Stimulated activated CD8-positive, alpha-beta memory T cell treated with anti-CD3 and anti-CD28 coated beads, Interleukin-2, amount 100 ng/mL, for 48 hours (primary cell): Measurements from ENCODE around the gene MPZ.
A peak's percentile ranks its signal among the peaks of the same experiment; 100 is the strongest.
"Not testable (repeated sequence)": the region's sequence is repeated elsewhere in the genome, so short reads cannot be mapped to it uniquely, and the experiment has no call there.

ENCODE experiments used
- DNase-seq, 2 donors: peaks; one replicate each; pipeline ENCODE4 v3.0.0-alpha.2; 2020; ENCODE audit warnings: low read depth in 2 of 2

Gene MPZ

DNA sequence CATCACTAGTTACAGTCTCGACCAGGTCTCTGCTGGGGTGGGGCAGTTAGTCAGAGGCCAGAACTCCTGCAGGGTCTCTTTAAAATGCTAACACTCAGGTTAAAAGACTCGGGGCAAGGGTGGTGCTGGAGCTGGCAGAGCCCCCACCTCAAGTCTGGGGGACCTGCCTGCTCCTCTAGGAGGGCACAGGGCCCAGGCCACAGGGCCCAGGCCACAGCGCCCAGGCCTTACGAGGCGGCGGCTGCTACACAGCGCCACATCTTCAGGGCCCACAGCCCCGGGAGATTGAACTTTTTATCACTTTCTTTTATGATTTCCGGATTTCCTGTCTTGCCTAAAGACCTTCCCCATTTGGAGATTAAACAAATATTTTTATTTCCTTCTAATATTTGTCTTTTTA is 10.4 kb downstream of the MPZ start:
- no peak for DNase-seq

DNA sequence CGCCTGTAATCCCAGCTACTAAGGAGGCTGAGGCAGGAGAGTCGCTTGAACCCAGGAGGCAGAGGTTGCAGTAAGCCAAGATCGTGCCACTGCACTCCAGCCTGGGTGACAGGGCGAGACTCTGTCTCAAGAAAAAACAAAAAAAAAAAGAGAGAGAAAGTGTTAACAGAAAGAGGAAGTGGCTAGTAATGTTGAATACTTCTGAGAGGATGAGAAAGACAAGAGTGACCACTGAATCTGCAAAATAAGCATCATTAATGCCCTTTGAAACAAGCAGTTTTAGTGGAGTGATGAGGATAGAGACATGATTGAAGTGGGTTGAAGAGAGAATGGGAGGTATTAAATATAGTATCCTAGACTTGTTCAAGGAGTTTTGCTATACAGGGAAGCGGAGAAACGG is 11.7 kb downstream of the MPZ start:
- no peak for DNase-seq

DNA sequence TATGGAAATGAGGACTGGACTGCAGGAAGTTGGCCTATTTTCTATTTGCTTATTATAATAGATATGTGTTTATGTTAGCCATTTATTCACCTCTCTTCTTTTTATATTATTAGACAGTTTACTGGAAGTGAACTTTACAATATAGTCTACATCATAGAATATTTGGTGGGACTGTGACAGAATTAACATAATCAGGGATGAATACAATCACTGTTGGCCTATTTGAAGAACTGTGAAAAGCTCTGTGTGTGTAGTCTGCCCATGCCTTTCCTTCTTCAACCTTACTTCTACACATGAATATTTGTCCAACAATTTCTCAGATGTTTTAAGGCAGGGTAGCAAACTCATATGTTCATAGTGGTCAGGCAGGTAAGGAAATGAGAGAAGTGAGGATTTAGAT is 12.4 kb downstream of the MPZ start:
- DNase-seq, result no peak

DNA sequence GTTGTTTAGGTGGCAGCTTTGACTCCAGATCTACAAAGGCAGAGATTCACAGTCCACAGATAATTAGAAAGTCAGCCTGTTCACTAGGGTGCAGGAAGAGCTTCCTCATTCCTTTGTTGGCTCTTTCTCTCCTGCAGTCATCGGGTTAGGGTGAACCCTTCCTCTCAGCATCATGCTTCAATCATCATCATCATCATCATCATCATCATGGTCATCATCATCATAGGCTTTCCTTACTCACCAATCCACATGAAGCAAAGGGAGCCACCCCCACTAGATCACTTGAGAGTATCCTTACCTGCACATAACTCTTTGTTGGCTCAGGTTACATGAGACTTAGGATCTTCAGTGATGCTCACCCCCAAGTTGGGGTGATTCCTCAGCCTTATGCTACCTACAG is 19.0 kb downstream of the MPZ start:
- DNase-seq, result no peak

DNA sequence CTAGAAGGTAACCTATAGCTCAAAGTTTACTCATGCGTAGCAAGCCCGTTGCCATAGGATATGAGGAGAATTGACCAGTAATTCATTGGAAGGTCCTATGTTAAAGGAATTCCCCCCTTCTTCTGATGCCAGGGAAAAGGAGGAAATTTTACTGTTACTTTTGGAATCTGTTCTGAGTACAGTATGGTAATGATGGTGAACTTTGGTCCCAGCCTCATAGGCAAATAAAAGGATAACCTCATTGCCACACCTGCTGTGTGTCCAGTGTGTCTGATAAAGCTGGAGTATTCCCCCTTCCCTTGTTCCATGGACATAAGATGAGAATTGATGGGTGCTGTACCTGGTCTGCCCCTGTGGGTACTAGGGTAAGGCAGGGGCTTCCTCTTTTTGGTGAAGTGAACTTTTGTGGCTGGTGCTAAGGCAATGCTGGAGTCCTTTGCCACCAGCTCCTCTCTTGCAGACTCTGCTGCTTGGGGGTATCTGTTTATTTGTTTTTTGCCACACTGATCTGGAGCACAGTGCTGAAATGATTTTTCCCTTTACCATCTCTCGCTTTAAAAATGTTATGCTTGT is 22.2 kb downstream of the MPZ start:
- DNase-seq, result no peak

DNA sequence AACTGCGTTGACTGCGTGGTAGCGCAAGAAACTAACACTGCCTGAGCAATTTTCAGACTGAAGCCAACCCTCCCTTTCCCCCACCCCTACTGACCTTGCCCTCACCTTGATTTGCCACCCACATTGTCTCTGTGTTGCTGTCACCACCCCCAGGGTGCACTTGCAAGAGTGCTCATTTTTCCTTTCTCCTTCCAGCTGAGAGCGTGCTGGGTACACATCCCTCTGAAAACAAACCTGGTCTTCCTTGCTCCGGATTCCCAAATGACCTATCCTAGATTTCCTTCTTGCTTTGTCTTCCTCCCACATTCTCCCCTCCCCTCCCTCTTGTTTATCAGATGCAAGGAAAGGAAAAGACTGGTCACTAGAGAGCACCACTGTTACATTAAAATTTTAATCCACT is 24.2 kb downstream of the MPZ start:
- no peak for DNase-seq

DNA sequence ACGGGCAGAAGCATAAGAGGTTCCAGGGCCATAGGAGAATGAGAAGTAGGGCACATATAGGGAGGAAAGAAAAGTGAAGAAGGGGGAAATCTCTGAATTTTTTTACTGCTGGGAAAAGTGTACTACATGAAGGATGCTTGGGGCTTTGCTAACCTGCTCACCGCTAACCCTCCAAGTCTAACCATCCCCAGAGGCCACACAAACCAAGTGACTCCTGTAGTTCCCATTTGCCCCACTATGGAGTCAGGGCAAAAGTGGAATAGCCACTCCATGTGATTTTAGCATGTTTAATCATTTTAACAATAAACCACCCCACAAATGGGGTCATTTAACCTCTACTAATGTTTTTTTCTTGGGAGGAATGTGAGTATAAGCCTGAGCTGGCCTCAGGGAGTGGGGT is 24.7 kb downstream of the MPZ start:
- no peak for DNase-seq

DNA sequence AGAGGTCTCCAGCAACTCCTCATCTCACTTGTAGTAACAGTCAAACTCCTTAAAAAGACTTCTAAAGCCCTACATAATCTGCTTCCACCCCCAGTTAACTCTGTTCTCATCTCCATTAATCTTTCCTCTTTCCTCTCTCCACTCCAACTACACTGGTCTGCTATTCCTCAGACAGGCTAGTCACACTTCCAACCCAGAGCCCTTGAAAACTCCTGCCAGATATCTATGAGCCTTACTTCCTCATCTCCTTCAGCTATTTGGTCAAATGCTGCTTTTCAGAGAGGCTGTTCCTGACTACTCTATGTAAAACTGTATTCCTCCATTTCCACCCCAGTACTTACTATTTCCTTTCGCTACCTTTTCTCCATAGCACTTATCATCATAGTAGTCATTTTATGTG is 26.8 kb downstream of the MPZ start:
- no peak for DNase-seq

DNA sequence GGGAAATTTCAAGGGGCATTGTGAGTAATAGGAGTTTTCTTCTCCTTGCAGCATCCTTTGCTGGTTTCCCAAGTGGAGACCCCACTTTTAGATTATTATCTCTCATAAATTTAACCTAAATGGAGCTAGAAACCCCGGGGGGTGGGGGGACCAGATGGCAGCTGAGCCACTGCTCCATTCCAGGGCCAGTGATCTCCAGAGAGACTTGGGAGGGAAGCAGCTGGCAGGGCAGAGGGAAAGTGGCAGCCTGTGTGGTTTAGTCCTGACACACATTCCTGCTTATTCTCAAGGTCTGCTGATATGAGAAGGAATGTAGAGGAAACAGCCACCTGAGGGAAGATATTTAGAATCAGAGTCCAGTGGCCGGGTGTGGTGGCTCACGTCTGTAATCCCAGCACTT is 34.9 kb downstream of the MPZ start:
- DNase-seq, result no peak

DNA sequence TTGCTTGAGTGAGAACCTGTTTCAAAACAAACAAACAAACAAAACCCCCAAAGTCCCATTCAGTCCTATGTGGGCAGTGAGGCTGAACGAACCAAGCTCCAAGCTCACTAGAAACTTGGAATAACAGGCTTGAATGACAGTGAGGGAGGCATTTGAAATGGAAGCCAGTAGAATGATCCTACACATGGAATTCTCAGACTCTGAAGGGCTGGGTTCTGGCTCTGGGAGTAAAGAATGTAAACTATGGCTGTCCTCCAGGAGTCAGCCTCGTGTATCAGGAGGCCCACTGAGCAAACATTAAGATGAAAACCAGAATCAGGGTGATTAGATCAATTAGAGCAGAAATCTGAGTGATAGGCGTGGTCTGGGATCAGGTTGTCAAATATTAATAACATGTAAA is 36.4 kb downstream of the MPZ start:
- DNase-seq, result no peak

DNA sequence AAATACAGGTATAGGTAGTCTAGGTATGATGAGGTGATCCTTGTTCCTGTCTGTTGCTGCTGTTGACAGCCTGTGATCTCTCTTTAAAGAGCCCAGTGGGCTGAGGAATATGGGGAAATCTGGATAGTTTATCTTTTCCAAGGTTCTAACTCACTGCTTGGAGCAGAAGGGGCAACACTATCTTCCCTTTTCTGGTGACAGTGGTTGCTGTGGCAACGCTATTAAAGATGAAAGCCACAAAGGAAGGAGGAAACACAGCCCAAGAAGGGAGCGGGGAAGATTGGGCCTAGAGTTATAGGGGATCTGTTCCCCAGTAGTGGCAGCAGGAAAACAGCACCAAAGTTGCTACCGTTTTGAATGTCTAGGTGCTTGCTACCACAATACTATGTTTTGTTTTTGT is 42.4 kb downstream of the MPZ start:
- DNase-seq, result no peak

DNA sequence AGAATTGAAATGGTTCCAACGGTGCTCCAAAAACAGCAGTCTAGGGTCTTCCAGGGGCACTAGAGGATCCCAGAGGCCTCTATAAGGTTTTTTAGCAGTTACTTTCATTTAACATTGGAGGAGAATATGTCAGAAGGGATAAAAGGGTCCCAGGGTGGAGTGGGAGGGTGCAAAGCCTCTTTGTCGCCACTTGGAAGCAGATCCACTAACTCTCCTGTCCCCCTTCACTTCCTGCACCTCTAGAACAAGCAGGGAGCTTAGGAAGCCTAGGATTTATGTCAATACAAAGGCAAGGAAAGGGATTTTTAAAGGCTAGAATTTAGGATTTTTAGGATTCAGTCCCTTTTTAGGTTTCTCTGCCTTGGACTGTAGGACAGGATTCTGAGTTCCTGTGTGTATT is 42.9 kb downstream of the MPZ start:
- no peak for DNase-seq

DNA sequence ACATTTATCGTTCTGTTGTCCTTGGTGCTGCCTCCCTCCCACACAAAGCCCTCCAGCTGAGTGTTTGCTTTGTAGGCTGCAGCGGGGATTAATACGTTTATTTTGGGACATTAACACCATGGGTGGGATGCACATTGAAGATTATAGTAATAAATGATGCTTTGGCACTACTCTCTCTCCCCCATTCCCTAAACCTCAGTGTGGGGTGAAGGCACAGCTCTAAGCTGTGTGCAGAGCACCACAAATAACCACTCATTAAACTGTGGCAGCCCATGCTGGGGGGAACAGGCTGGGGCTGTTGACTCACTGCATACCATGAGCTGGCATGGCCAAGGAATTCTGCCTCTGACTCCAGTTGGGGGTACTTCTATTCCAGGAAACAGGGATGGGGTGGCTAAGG is 43.6 kb downstream of the MPZ start:
- DNase-seq, result no peak

DNA sequence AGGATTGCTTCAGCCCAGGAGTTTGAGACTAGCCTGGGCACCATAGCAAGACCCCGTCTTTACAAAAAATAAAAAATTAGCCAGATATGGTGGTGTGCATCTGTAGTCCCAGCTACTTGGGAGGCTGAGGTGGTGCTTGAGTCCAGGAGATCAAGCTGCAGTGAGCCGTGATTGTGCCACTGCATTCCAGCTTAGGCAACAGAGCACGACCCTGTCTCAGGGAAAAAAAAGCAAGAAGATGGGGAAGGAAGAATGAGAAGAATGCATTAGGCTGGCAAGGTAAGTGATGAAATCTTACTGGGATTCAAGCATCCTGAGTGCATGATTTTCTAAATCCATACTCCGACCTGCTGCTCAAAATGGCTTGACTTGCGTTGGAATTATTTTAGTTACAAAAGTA is 44.5 kb downstream of the MPZ start:
- DNase-seq, result no peak

DNA sequence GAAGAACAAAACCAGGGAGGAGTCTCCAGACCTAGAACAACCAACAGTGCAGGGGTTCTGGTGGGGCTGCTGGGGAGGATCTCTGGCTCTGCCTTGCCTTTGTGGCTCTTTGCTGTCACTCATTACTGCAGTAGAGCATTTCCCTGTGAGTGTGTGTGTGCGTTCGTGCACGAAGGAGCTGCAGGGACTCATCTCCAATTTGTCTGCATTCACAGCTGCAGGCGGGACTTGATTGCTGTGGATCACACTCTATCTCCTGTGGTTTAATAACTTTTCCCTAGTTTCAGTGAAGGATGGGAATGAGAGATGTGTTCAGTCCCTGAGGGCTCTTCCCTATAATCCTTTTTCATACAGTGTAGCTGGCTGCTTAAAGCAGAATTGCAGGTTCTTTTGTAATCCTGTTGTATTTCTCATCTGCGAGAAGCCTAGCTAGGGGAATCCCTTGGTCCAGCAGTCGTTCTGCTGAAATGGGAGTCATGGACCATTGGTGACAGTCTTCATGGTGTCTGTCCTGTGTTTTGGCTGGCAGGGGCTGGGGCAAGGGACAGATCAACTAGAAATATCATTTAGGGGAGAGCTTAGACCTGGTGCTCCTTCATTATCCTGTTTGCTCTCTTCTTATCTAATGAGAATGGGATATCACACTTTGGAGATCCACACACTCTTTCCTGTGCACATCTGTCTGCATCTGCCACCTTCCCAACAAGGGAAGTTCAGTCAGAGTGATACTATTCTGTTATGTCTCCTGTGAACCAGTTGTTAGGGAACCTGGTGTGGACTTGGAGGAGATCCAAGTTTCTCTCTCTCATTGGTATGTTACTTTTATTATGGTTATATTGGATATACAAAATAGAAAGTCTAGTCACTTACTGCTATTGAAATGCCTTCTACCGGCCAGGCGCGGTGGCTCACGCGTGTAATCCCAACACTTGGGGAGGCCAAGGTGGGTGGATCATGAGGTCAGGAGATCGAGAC is 48.2 kb downstream of the MPZ start:
- DNase-seq, result no peak

DNA sequence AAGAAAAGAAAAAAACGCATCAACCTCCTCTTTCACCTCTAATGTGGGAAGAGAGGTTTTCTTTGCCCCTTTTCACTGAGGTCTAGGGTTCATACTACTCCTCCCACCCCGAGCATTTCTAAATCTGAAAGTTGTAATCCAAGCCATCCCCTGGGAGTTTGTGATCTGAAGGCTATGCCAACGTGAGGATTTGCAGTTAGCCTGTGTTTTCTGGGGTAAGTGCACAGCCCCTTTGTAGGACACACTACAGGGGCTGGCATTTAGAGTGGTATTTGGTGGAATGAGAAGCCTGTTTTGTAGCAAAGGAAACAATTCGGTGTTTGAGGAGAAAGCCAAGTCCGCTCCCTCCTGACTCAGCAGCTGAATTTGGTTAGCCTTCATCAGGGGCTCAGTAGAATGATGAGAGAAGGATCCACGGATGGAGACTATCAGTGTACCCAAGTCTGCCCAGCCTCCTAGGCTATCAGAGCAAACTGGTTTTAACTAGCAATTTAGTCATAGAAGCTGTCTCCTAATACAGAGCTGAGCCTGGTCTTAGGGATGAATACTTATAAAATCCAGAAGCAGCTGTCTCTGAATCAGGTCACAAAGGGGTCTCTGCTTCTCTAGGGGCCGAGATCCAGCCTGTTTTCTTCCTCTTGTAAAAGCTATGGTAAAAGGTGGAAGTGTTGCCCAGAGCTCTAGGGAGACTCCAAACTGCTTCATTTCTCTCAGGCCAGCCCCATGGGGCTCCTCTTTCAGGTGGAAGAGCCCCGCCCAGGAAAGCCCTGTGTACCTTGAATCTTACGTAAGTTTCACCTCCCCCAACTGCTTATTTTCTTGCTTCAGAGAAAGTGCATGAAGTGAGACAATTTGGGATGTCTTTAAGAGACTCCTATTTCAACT is 49.1 kb downstream of the MPZ start:
- no peak for DNase-seq

DNA sequence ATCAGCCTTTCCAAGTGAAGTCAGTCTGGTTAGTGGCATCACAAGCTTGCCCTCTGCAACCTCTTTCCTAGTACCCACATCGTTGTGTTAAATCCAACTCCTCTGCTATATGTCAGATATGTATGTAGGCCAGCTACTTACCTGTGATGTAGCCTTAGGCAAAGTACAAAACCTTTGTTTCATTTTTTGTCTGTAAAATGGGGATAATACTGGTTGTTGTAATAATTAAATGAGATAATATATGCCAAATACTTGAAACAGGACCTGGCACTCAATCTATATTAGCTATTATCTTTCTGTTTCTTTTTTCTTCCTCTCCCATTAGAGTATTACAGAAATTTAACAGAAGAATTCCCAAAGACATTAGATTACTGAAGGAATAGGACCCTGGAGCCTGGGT is 50.0 kb downstream of the MPZ start:
- no peak for DNase-seq

DNA sequence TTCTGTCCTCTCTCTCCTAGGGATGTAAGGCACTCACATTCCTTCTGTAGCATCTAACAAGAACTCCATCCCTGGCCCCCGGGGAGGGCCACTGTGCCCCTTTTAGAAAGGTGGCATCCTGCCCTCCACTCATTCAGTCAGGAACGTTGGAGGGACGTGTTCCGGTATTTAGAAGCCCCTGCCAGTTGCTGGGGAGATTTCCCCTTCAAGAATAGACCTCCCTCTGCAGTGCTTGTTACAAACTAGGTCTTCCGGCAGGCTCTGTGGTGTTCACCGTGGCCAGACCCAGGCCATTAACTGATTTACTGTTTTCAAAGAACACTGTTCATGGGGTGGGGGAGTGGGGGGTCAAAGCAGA is 50.4 kb downstream of the MPZ start:
- DNase-seq, result no peak

DNA sequence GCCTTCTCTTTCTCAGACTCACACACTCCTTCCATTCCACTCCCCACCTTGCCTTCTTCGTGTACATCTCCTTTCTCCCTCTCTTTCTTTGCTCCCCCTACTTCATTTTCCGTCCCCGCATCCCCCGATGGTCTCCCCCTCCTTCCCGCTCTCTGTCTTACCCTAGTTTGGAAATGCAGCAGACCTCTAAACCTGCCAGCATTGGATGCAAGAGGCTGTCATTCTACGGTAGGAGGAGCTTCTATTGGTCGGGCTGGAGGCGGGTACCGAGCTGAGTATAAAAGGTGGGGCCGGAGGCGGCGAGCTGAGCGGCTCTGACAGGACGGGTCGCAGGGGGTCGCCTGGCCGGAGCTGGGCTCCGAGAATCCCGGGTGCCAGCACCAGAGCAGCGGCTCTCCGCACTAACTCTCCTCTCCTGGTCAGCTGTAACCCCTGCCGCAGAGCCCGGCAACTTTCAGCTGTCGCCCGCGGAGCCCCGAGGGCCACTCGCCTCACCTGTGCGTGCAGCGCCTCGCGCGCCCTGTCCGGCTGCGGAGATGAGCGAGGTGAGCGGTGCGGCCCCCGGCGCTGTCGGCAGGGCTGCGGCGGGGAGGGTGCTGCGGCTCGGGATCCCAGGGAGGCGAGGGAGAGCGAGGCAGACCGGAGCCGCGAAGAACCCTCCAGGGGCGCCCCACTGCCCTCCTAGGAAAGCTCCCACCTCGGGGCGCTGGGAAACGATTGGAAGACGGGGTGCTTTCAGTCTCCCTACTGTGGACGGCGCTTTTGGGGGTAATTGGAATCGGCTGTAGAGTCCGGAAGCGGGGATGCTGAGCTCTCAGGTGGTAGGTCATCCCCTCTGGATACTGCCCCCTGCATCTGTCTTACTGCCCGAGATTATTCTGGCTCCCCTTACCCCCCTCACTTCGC is 51.1 kb downstream of the MPZ start, which contains the start of gene PCP4L1:
TSS of gene PCP4L1 (plus strand) at position 307 of the 906 bp plus-strand sequence. CDS start at position 537, 230 bp downstream.
- peak in 1 of 2 donors; percentile 6 for DNase-seq

DNA sequence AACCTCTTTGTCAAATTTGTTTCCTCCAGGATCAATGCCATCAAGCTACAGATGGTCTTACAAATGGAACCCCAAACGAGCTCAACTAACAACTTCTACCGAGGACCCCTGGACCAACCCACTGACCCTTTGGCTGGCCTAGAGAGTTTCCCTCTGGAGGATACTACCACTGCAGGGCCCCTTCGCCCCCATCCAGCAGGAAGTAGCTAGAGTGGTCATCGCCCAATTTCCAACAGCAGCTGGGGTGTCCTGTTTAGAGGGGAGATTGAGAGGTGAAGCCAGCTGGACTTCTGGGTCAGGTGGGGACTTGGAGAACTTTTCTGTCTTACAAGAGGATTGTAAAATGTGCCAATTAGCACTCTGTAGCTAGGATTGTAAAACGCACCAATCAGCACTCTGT is 52.7 kb downstream of the MPZ start:
- DNase-seq, result not testable (repeated sequence)

DNA sequence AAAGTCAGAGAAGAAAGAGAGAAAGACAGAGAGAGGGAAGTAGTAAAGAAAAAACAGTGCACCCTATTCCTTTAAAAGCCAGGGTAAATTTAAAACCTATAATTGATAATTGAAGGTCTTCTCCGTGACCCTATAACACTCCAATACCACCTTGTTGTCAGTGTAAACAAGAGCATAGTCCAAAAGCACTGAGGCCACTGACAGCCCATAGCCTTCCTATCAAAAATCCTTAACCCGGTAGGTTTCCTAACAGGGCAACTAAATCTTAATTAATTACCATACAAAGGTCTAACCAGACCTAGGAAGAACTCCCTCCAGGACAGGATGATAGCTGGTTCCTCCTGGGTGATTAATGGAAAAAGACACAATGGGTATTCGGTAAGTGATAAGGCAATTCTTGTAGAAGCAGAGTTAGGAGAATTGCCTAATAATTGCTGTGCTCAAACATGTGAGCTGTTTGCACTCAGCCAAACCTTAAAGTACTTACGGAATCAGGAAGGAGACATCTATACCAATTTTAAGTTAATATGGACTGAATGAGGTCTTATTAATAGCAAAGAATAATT is 53.7 kb downstream of the MPZ start:
- DNase-seq, result not testable (repeated sequence)
